NOMO-1 treated with DMSO at 0.1 percent for 48 hours (cell line): Measurements from ENCODE around the gene ARHGEF28.

Experiments used
- DNase-seq: peaks from one replicate; lab custom pipeline; 2025; ENCODE audit not compliant: unreplicated experiment; lab: John Stamatoyannopoulos, UW

Gene ARHGEF28

DNA sequence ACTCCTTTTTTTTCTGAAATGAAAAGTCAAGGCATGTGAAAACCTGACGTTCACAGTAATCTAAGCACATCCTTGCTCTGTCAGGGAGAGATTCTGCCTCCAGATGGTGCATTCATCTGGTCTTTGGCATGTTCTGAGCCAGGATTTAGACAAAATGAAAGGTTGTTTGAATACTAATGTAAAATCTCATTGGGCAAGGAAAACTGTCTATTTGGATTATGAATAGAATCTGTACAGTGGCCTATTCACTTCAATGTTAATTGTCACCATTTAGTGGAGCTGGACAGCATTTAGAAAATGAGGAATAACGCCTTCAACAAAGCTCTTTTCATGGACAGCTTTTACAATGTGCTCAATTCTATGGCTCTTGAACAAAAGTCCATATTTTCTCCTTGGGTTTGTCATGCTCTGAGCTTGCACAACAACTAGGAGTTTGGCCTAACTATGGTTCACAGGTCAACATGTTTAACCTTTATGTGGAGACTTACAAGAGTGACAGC is 28.9 kb downstream of the ARHGEF28 start:
- no peak for DNase-seq

DNA sequence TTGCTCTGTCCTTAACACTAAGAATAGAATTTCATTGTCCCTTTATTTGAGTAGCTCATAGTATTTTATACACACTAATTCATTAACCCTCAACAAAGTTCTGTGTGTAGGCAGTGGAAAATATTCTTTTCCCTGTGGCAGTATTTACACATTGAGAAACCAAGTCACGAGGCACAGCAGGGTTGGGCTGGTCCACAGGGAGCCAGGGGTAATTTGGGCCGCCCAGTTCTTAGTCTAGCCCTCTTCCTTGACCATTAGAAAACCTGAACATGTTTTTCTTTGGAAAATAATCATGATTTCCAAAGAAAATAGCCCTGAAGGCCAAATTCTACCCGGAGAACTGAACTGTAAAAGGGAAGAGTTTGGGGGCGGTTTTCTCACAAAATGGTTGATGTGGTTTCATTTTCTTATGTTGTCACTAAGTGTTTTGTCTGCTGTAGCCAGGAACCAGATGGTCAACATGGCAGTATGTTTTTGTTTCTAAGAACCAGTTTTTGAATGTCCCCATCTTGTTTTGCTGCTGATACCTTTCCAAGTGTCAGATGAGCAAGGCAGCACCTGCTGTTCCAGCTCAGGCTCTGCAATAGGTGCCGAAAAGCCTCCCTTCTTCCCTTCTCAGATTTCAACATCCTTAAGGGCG is 29.6 kb downstream of the ARHGEF28 start:
- no peak for DNase-seq

DNA sequence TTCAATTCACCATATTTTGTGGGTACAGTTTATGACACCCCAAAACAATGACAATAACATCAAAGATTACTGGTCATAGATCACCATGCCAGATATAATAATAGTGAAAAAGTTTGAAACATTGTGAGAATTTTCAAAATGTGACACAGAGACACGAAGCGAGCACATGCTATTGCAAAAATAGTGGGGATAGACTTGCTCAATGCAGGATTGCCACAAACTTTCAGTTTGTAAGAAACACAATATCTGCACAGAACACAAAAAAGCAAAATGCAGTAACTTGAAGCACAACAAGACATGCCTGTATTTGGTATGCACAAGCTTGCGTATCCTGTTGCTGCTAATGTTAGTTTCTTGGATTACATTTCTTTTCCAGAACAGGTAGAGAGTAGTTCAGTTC is 35.8 kb downstream of the ARHGEF28 start:
- no peak for DNase-seq

DNA sequence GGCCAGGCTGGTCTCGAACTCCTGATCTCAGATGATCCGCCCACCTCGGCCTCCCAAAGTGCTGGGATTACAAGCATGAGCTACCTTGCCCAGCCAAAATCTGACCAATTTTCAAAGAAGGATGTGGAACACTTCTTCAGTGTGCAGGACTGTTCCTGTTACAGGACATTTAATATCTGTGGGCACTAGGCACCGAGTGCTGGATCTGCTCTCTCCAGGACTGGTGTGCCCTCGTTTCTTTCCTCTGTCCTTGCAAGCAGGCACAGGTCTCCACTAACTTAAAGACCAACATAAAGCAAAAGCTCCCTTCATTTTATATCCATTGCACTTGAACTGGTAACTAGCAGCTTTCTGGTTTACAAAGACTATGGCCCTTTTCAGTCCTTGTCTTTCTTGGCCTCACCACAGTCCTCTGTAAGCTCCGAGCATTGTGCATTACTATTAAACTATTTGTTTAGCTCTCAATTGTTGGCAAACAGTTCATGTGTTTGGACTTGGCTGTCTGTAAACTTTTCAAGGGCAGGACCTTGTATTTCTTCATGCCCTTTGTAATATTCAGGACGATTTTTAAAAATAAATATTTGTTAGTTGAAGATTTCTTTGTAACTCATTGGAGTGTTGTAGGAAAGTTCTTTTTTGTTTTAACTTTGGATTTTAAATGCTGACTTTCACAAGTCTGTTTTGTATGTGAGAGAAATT is 37.3 kb downstream of the ARHGEF28 start:
- no peak for DNase-seq

DNA sequence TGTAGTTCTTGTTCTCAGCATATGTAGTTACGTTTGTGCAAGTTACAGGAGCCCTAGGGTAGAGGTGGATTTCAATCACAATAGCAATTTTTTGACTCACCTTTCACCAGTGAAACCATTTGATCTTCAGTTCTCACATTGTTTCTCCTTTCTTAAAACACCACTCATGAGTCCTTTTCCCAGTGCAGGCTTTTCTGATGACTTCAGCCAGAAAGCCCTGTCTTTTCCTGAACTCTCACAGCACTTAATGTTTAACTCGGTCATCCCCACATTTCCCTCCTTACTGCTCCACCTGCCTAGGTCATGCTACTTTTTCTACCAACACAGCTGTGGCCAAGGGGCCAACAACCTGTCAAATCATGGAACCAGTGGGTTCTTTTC is 37.9 kb downstream of the ARHGEF28 start:
- no peak for DNase-seq

DNA sequence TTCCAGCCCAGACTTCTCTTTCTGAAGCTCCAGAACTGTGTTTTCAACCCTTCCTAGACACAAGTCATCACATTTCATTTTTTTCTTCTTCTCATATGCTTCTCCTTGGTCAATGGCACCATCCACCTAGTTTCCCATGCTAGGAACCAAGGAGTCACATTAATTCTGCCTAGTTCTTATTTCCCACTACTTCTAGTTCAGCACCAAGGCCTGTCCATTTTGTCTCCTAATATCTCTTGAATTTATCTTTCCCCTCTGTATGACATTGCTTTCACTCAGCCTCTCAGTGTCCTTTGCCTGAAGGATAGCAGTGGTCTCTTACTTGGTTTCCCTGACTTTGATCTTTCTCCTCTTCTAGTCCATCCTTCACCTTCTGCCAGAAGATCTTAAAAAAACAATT is 38.8 kb downstream of the ARHGEF28 start:
- DNase-seq: no peak

DNA sequence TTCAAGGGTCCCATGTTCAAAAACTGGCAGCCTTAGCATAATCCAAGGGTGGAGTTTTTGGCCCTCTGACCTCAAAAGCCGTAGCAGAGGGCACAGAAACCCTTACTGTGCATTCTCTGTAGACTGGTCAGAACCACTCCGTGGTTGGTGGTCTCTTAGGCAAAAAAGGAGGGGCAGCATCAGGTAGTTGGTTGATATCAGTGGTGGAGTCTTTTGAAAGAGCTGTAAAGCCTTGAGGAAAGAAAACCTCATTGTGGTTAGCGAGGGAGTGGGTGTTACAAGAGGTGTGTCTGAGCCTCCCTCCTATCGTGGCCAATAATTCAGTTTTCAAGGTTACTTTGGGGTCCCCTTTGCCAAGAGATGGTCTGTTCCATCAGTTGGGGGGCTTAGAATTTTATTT is 40.9 kb downstream of the ARHGEF28 start:
- no peak for DNase-seq

DNA sequence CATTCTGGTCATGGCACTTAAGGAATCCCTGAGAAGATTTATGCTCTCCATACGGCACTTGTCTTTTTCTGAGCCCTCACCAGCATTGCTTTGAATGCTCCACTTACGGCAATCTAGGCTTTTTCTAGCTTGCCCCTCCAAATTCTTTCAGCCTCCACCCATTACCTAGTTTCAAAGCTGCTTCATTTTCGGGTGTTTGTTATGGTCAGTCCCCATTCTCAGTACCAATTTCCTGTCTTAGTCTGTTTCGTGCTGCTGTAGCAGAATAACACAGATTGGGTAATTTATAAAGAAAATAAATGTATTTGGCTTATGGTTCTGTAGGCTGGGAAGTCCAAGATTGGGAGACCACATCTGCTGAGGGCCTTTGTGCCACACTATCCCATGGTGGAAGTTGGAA is 42.0 kb downstream of the ARHGEF28 start:
- no peak for DNase-seq

DNA sequence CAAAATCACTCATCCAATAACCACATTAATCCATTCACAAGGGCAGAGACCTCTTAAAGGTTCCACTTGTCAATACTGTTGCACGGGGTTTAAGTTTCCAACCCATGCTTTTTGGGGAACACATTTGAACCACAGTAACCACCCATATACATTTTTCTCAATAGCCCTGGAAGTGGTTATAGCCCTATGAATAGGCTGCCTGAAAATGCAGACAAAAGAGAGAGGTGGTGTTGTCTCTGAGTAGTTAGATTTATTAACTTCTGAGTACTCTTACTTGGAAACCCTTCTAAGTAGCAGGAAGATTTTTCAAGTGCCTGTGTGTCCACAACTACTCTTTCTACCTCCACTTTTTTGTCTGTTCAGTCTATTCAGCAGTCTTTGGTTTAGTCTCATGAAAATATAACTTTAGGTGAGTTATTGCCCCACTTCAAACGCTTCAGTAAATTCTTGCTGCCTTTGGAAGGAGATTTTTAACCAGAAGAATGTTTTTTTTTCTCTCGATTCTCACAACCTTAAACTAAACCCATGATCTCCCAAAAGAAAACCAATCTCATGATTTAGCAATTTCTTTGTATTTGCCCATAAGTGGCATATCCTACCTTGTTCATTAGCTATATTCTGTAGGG is 42.6 kb downstream of the ARHGEF28 start:
- no peak for DNase-seq

DNA sequence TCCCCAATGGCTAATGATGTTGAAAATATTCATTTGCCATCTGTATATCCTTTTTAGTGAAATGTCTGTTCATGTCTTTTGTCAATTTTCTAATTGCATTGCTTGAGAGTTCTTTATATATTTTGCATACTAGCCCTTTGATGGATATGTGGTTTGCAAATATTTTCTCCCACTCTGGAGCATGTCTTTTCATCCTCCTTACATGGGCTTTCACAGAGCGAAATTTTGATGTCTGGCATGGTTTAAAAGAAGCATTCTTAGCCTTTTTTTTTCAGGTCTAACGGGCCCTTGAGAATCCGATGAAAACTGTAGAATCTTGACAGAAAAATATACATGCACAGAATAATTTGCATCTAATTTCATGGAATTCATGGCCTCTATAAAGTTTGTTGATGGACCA is 44.7 kb downstream of the ARHGEF28 start:
- DNase-seq: no peak

DNA sequence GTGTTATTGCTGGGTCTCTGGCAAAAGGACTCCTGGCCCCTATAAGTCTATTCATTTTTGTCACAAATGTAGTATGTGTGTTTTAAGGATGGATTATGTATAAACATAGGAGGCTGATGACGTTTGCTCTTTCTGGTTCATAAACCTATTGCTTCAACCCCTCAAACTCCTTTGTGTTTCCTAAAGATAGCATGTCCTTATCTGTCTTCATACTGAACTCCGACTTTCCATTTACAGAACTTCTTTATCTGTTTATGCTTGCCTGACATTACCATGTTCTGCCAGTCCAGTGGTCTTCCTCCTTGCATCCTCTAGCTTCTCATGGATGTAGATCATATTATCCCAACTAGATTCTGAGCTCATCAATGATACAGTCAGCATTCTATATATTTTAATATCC is 46.1 kb downstream of the ARHGEF28 start:
- DNase-seq: no peak

DNA sequence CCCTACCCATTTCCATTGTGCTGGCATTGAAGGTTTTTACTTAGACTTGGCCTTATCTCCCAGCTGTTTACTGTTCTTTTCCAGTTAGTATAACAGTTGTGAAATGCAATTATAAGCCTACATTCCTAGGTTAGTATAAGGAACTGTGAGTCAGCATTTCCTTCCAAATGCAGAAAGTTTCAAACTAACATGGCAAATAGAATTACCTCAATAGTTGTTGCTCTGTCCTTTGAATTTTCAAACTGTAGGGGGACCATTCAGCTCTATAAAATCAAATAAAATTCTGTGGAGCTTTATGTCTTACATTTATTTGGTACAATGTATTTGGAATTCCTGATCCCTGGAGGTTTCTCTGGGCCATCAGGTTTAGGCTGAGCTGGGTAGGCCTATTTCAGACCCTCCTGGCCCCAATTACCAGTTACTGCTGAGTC is 47.2 kb downstream of the ARHGEF28 start:
- DNase-seq: peak; percentile 27

DNA sequence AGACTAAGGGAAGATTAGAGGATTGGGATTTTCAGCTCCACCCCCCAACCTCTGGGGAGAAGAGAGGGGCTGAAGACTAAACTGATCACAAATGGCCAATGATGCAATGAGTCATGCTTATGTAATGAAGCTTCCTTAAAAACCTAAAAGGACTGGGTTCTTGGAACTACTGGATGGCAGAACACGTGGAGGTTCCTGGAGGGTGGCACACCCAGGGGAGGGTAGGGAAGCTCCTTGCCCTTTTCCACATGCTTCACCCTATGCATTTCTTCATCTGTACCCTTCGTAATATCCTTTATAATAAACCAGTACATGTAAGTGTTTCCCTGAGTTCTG is 48.6 kb downstream of the ARHGEF28 start:
- DNase-seq: no peak

DNA sequence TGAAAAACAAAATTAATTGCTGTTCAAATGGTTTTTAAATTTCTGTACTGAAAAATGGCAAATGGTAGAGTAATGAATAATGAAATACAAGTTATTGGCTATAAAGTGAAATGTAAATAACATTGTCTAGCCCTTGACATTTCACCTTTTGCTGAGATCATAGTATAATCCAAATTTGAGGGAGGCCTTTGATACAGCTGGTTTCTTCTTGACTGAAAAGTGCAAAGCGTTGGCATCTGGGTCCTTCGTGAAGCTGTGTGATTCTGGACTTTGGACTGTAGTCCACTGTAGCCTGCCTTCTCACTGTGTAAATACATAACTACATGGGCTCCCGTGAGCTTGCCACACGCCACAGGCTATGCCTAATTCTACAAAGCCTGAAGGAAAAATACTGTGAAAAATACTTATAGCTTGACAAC is 52.3 kb downstream of the ARHGEF28 start:
- no peak for DNase-seq

DNA sequence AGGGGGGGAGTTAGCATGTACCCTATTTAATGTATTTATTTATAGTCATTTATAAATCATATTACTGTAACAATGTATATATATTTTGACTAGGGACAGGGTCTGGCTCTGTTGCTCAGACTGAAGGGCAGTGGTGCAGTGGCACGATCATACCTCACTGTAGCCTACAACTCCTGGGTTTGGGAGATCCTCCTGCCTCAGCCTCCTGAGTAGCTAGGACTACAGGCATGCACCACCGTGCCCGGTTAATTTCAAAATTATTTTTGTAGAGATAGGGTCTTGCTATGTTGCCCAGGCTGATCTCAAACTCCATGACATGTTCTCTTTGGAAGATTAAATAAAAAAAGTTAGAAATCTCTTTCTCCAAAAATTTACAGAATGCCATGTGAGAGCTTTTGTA is 52.8 kb downstream of the ARHGEF28 start:
- no peak for DNase-seq

DNA sequence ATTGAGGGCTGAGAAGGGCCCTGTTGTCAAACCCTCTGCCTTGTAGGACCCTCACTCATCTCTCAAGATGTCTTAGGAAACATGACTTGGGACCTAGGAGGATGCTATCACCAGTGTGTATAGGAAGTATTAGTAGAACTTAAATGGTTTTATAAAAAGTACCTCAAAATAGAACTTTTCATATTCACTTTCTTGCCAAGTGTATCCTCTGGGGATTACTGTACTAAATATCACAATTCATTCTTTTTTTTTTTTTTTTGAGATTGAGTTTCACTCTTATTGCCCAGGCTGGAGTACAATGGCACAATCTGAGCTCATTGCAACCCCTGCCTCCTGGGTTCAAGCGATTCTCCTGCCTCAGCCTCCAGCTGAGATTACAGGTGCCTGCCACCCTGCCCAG is 56.2 kb downstream of the ARHGEF28 start:
- no peak for DNase-seq

DNA sequence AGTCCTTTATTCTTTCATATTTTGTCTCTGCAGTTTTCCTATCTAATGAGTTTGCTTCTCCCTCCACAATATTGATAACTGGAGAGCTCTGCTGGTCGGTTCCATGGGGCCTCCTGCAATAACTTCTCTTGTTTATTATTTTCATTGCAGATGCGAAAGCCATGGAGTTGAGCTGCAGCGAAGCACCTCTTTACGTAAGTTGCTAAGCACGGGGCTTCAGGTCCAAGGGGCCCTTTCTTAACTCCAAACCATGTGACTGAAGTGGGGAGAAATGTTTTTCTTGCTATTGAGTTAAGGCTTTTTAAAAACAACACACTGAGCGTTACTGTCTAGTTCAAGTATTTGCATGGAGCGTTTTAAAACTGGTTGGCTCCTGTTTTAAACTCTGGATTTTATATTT is 58.7 kb downstream of the ARHGEF28 start:
- no peak for DNase-seq

DNA sequence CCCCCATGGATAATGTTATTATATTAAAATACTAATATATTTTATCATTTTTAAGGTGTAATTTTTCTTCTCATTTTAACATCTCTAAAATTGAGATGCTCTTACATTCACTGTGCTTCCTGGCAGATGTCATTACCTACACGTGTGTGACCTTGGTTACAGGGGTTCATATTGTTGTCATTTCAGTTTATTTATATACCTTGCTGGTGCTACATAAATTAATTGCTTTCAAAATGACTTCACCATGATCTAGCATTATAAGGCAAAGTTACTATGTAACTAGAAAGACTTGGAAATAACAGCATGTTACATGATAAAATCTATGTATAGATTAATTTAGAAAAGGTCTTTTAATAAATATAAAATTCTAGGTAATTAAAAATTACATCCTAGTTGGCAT is 60.9 kb downstream of the ARHGEF28 start:
- DNase-seq: no peak

DNA sequence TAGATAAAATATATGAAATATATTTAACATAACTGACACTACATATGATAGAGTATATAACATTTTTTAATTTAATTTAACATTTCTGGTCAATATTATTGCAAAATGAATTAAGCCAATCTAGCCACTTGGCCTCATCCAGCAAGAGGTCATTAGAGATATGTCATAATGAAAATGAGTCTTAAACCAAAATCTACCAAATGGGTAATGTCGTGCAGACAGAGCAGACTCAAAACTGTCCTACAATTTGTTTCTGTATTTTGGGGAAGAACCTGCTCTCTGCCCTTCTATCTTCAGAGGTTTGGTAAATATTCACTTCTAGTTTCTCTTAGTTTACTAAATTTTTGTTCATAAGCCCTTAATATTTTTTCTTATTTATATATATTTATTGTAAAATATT is 61.4 kb downstream of the ARHGEF28 start:
- no peak for DNase-seq

DNA sequence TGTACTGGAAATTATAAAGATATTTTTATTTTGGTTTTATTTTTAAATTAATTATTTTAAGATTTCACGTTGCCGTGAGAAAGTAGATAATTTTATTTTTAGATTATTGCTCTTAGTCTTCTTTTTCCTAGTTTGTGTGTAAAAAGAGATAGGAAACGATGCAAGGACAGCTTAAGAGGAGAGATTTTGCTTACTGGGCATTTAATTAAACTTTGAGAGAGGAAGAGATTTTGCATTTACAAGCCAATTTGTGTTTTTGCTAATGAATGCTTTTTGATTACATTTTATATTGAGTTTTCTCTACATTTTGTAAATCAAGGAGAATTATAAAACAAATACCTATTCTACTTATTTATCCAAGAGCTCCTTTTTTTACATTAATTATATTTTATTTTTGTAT is 64.0 kb downstream of the ARHGEF28 start:
- DNase-seq: no peak

DNA sequence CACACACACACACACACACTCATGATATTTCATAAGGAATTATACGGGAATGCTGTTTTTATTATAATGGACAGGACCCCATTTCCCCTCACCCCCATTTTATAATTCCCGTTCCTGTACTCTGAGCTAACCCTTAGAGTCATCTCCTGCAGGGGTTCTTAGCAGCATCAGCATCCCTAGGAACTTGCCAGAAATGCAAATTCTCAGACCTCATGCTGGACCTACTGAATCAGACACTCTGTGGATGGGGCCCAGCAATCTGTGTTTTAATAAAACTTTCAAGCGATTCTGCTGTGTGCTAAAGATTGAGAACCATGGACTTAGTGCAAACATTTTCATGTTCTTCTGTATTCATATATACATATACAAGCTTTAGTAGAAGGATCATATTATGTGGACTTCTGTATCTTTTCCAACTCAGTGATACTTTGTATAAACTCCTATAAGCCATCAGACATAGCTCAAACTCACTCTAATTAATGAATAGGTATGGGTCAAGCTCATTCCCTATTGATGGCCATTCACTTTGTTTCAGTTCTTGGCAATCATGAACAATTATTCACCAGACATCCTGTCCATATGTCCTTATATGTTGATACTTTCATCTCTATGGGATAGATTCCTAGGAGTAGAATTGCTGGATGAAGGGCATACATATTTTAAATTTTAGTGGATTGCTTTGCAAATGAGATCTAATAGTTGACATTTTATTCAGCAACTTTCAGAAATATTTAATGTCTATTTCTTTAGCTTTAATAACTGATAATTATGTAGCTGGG is 65.5 kb downstream of the ARHGEF28 start:
- DNase-seq: no peak

DNA sequence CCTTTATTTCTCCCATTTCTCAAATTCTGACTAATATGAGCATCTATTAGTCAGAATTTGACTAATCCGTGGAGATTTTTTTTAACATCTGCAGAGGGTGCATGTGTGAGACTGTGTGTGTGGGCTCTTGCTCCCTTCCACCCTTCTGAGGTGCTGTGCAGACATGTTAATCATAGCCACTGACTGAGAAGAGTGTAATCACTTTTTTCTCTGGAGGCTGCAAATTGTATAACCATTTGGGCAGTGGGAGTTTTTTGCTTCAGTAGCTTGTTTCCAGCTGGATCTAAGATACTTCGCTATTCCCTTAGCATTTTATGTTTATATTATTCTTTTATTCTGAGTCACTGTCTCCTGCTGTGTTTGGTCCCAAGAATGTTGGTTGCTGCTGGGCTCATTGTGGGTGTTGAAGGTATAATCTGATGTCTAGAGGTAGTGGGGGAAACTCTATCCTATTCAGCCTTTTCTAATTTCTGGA is 66.2 kb downstream of the ARHGEF28 start:
- no peak for DNase-seq
